Activated T-cell treated with anti-CD3 and anti-CD28 coated beads, Interleukin-2, amount 50 U/mL, for 4 hours (primary cell): ENCODE measurements around the gene OR52I1. TPM values are rescaled to one million over a fixed set of nuclear protein-coding genes. Genes with fewer than 3 reads are reported as not detected.

Experiments used
- ATAC-seq, 2 donors: fragments of 200-7000 bp; cut with Tn5 transposase; one replicate each; pipeline ENCODE4 v1.10.0; 2021
- DNase-seq: peaks from one replicate; pipeline ENCODE4 v3.0.0-alpha.2; 2020
- H3K27me3 Mint-ChIP-seq: one replicate; pipeline ENCODE4 v1.8.0; 2021; ENCODE audit warnings: low read depth, mixed read lengths
- H3K36me3 Mint-ChIP-seq: one replicate; pipeline ENCODE4 v1.8.0; 2022; ENCODE audit warnings: mixed read lengths; ENCODE audit not compliant: insufficient read depth
- H3K4me1 Mint-ChIP-seq: one replicate; pipeline ENCODE4 v1.8.0; 2021; ENCODE audit warnings: low read depth, mixed read lengths
- H3K4me3 Mint-ChIP-seq: one replicate; pipeline ENCODE4 v1.8.0; 2021; ENCODE audit warnings: mild to moderate bottlenecking, moderate library complexity, mixed read lengths
- H3K9me3 Mint-ChIP-seq: one replicate; pipeline ENCODE4 v1.8.0; 2021; ENCODE audit warnings: mixed read lengths
- total RNA-seq, 3 donors: library from RNA; stranded (reverse); gene quantifications; one replicate each; pipeline ENCODE4 v1.2.1, GENCODE V29; 2021

OR52I1 gene
- total RNA-seq, 3 donors from 2014 or later, result not detected

GRCh38 chr11:4605057-4605456, 11.2 kb downstream of the OR52I1 start:
- ATAC-seq (no peak), DNase-seq (no peak)
- Mint-ChIP-seq H3K4me3 (no peak overlapping the region), H3K9me3 (no peaks in the 10 kb centered on the region), H3K27me3 (no peaks in the 10 kb centered on the region), H3K36me3 (peaks cover 31% of the 10 kb centered on the region), H3K4me1 (peaks cover 37% of the 10 kb centered on the region)

DNA sequence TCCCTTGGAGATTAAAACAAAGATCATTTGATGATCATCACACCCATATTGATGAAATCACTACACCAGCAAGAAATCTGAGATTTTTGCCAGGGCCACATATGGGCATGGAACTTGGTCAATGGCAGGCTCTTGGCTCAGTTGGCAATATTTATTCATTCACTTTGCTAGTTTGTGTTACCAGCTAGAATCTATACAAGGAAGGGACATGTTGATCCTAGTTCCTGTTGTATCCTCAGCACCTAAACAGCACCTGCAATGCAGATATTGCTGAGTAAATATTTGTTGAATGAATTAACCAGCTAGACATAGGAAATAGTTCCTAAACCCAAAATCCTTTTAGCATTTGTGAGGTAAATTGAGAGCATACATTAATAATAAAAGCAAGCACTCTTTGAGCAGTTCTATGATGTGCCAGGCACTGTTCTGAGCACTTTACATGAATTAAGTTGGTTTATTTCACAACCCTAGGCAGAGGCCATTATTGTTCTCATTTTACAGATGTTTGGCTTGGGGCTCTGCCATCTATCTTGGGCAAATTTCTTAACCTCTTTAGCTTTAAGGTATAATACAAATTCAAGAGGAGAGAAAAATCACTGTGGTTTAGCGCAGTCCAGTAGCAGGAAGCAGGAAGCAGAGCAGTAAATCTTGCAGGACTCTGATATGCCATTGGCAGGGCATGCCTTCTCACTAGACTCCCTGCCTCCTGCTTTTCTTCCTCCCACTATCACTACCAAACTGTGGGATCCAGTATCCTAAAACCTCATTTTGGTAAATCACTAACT, 12.6 kb downstream of the OR52I1 start:
- Mint-ChIP-seq H3K4me3 (peak overlapping the region; percentile 91), H3K9me3 (no peaks in the 10 kb centered on the region), H3K36me3 (peaks cover 19% of the 10 kb centered on the region), H3K27me3 (no peaks in the 10 kb centered on the region), H3K4me1 (peaks cover 43% of the 10 kb centered on the region)
- no peak for DNase-seq
- no peak for ATAC-seq

- no peaks in the 10 kb centered on the region for H3K9me3 Mint-ChIP-seq
- no peak for DNase-seq
- peaks cover 43% of the 10 kb centered on the region for H3K4me1 Mint-ChIP-seq
- no peak for ATAC-seq
- H3K27me3 Mint-ChIP-seq, result no peaks in the 10 kb centered on the region
- peak overlapping the region; percentile 91 for H3K4me3 Mint-ChIP-seq
- peaks cover 15% of the 10 kb centered on the region for H3K36me3 Mint-ChIP-seq
These were observed 13.3 kb downstream of the OR52I1 start for GRCh38 chr11:4607096-4607495.

DNA sequence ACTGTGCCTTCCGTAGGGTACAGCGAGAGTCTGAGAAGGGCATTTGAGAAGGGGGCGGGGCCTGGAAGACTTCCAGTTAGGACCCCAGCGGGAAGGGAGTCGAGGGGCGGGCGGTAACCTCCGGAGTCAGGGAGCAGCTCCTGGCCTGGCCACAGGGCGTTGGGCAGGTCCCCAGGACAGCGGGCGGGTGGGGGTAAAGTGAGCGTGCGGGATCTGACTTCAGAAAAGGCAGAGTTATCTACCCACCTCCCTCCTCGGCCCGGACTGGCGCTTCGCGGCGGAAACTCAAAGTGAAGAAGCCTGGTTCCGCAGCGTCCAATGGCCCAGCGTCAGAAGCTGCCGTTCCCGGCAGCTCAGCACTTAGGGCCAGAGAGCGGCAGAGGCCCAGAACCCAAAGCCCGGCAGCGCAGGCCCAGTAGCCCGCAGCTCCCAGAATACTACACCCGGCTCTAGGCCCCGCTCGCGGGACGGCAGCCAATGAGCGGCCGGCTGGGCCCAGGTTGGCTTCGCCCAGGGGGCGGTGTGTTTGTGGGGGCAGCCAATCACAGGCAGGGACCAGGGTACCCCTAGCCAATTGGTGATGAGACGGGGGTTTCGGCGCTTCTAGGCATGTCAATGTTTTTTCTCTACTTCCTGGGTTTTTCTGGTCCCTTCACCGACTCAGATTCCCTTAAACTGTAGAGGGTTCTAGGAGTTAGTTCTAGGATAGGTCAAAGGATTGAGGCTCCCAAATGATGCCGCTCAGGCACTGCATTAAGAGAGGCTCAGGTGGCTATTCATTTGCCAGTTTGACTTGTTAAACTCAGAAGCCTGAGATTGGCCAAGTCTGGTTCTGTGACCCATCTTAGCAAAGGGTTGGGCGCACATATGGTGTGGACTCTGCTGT, 14.2 kb downstream of the OR52I1 start, which contains the start of gene TRIM68:
Gene TRIM68 (minus strand): TSS at position 451 of the 886 bp plus-strand sequence. CDS start 2,727 bp downstream, outside the sequence.
- peaks cover 10% of the 10 kb centered on the region for H3K36me3 Mint-ChIP-seq
- no peaks in the 10 kb centered on the region for H3K9me3 Mint-ChIP-seq
- H3K4me3 Mint-ChIP-seq, result peak within 1 kb of the TSS; percentile 91
- peak; percentile 100 for ATAC-seq
- peak; percentile 91 for DNase-seq
- no peaks in the 10 kb centered on the region for H3K27me3 Mint-ChIP-seq
- H3K4me1 Mint-ChIP-seq, result peaks cover 43% of the 10 kb centered on the region

DNA sequence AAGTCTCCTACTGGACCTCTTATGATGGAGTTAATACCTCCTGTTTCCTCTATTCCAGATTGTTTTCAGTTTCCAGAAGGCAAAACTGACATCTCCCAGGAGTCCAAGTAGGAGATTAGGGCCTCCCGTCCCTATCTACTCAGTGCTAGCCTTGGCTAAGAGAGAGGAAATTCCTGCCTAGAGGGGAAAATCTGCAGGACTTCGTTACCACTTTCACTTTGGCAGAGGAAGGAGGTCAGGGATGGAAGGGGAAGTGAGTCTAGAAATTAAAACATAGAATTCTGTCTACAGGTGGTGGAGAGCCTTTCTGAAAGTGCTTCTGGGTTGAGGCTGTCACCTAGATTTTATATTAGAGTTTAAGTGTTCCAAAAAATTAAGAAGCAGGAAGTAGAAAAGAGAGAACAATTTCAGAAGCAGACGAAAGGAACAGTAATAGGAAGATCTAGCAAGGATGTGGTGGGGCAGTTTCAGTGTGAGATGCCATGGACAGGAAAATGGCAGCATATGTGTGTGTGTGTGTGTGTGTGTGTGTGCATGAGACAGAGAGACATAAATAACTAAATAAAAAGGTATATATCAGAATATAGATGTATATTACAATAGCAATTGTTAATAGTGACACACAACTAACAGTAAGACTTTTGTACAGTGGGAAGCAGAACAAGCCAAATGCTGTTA, 16.6 kb downstream of the OR52I1 start:
- Mint-ChIP-seq H3K9me3 (no peaks in the 10 kb centered on the region), H3K27me3 (no peaks in the 10 kb centered on the region), H3K36me3 (no peaks in the 10 kb centered on the region), H3K4me3 (peak overlapping the region; percentile 66), H3K4me1 (peaks cover 43% of the 10 kb centered on the region)
- ATAC-seq, result no peak
- DNase-seq, result no peak

- Mint-ChIP-seq H3K4me3 (no peak overlapping the region), H3K27me3 (peaks cover 5% of the 10 kb centered on the region), H3K9me3 (no peaks in the 10 kb centered on the region), H3K4me1 (peaks cover 33% of the 10 kb centered on the region), H3K36me3 (no peaks in the 10 kb centered on the region)
- ATAC-seq (no peak), DNase-seq (no peak)
These were observed 18.1 kb downstream of the OR52I1 start for GRCh38 chr11:4611986-4612385.

DNA sequence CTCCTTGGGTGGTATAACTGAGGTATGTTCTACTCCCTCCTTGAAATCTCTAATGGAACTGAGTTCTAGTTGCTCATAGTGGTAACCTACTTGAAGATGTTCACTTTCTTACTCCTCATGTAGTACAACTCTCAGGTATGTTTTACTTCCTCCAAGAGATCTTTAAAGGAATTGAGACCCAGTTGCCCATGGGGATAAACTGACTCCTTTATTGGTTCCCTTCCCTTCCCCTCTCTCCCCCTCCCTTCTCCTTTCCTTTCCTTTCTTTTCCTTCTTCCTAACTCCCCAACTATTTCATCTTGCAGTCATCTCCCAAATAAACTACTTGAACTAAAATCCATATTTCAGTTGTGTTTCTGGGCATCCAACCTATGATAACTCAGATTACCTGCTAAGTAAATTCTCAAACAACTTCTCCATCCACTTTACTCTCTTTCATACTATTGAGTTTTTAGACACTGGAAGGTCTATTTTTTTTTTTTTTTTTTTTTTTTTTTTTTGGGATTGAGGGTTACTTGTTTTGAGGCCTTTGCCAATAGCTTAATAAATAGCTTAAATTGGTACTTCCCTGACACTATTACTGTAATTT, 22.1 kb downstream of the OR52I1 start:
- Mint-ChIP-seq H3K36me3 (no peaks in the 10 kb centered on the region), H3K27me3 (peaks cover 11% of the 10 kb centered on the region), H3K4me3 (no peak overlapping the region), H3K9me3 (no peaks in the 10 kb centered on the region), H3K4me1 (no peaks in the 10 kb centered on the region)
- no peak for ATAC-seq
- no peak for DNase-seq

GRCh38 chr11:4619514-4619913, 25.7 kb downstream of the OR52I1 start:
- DNase-seq (no peak), ATAC-seq (no peak)
- Mint-ChIP-seq H3K27me3 (peaks cover 20% of the 10 kb centered on the region), H3K9me3 (no peaks in the 10 kb centered on the region), H3K4me1 (no peaks in the 10 kb centered on the region), H3K36me3 (no peaks in the 10 kb centered on the region), H3K4me3 (no peak overlapping the region)

GRCh38 chr11:4626207-4627099, 32.6 kb downstream of the OR52I1 start:
- no peak for DNase-seq
- Mint-ChIP-seq H3K4me1 (no peaks in the 10 kb centered on the region), H3K36me3 (peaks cover 4% of the 10 kb centered on the region), H3K4me3 (no peak overlapping the region), H3K9me3 (peaks cover 15% of the 10 kb centered on the region), H3K27me3 (peaks cover 42% of the 10 kb centered on the region)
- ATAC-seq, result no peak

GRCh38 chr11:4636136-4636535, 42.3 kb downstream of the OR52I1 start:
- H3K27me3 Mint-ChIP-seq, result peaks cover 3% of the 10 kb centered on the region
- no peak for ATAC-seq
- H3K36me3 Mint-ChIP-seq, result no peaks in the 10 kb centered on the region
- no peaks in the 10 kb centered on the region for H3K9me3 Mint-ChIP-seq
- DNase-seq, result no peak
- no peaks in the 10 kb centered on the region for H3K4me1 Mint-ChIP-seq
- no peak overlapping the region for H3K4me3 Mint-ChIP-seq

GRCh38 chr11:4636962-4637661, 43.3 kb downstream of the OR52I1 start, which contains the start of gene OR51D1:
Gene OR51D1 (plus strand): TSS chr11:4637477. CDS start chr11:4639791, 2,314 bp downstream.
- H3K4me1 Mint-ChIP-seq, result no peaks in the 10 kb centered on the region
- no peak within 1 kb of the TSS for H3K4me3 Mint-ChIP-seq
- ATAC-seq (peak; percentile 90 to 95), DNase-seq (peak; percentile 62)
- H3K27me3 Mint-ChIP-seq, result peaks cover 4% of the 10 kb centered on the region
- H3K9me3 Mint-ChIP-seq, result no peaks in the 10 kb centered on the region
- no peaks in the 10 kb centered on the region for H3K36me3 Mint-ChIP-seq

GRCh38 chr11:4637662-4638047, 43.8 kb downstream of the OR52I1 start:
- DNase-seq, result no peak
- peaks cover 4% of the 10 kb centered on the region for H3K27me3 Mint-ChIP-seq
- ATAC-seq, result no peak
- H3K9me3 Mint-ChIP-seq, result no peaks in the 10 kb centered on the region
- H3K4me1 Mint-ChIP-seq, result no peaks in the 10 kb centered on the region
- no peaks in the 10 kb centered on the region for H3K36me3 Mint-ChIP-seq
- H3K4me3 Mint-ChIP-seq, result no peak overlapping the region

DNA sequence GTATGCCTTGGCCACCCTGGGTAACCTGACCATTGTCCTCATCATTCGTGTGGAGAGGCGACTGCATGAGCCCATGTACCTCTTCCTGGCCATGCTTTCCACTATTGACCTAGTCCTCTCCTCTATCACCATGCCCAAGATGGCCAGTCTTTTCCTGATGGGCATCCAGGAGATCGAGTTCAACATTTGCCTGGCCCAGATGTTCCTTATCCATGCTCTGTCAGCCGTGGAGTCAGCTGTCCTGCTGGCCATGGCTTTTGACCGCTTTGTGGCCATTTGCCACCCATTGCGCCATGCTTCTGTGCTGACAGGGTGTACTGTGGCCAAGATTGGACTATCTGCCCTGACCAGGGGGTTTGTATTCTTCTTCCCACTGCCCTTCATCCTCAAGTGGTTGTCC, 46.1 kb downstream of the OR52I1 start:
- Mint-ChIP-seq H3K4me1 (no peaks in the 10 kb centered on the region), H3K36me3 (no peaks in the 10 kb centered on the region), H3K9me3 (no peaks in the 10 kb centered on the region), H3K4me3 (no peak overlapping the region), H3K27me3 (peaks cover 11% of the 10 kb centered on the region)
- ATAC-seq (no peak), DNase-seq (no peak)
